Chondrocyte (in vitro differentiated cells): Measurements from ENCODE around the gene GNAL. TPM values are rescaled to one million over a fixed set of nuclear protein-coding genes. Genes with fewer than 3 reads are reported as not detected.

Experiments
- DNase-seq: peaks from one replicate; pipeline ENCODE4 v3.0.0; 2021; ENCODE audit warnings: mixed read lengths, low spot score
- H3K27ac Mint-ChIP-seq: one replicate; pipeline ENCODE4 v1.8.0; 2021; ENCODE audit warnings: mild to moderate bottlenecking, moderate library complexity, mixed read lengths; ENCODE audit not compliant: unreplicated experiment
- H3K27me3 Mint-ChIP-seq: 2 replicates; pipeline ENCODE4 v1.8.0; 2021; ENCODE audit warnings: low read depth, mixed read lengths
- H3K36me3 Mint-ChIP-seq: 2 replicates; pipeline ENCODE4 v1.8.0; 2021; ENCODE audit warnings: low read depth, mixed read lengths
- H3K4me1 Mint-ChIP-seq: 2 replicates; pipeline ENCODE4 v1.8.0; 2021; ENCODE audit warnings: low read depth, mild to moderate bottlenecking, mixed read lengths
- H3K4me3 Mint-ChIP-seq: one replicate; pipeline ENCODE4 v1.8.0; 2021; ENCODE audit warnings: mild to moderate bottlenecking, moderate library complexity, mixed read lengths; ENCODE audit not compliant: unreplicated experiment
- H3K9me3 Mint-ChIP-seq: 2 replicates; pipeline ENCODE4 v1.8.0; 2021; ENCODE audit warnings: low read depth, mixed read lengths
- total RNA-seq: library from RNA; stranded (reverse); gene quantifications from 3 replicates; pipeline ENCODE4 v1.2.1, GENCODE V29; 2021
- TF ChIP-seq, protein P1 (sequence below): fragments of 200-600 bp; sonication (generic); IDR thresholded peaks from 2 replicates; pipeline ENCODE4 v1.5.0; 2021; ENCODE audit warnings: antibody characterized with exemption, mild to moderate bottlenecking, moderate library complexity

The GNAL gene
- total RNA-seq, 1 donor from 2014 or later, result 5.9 TPM

DNA sequence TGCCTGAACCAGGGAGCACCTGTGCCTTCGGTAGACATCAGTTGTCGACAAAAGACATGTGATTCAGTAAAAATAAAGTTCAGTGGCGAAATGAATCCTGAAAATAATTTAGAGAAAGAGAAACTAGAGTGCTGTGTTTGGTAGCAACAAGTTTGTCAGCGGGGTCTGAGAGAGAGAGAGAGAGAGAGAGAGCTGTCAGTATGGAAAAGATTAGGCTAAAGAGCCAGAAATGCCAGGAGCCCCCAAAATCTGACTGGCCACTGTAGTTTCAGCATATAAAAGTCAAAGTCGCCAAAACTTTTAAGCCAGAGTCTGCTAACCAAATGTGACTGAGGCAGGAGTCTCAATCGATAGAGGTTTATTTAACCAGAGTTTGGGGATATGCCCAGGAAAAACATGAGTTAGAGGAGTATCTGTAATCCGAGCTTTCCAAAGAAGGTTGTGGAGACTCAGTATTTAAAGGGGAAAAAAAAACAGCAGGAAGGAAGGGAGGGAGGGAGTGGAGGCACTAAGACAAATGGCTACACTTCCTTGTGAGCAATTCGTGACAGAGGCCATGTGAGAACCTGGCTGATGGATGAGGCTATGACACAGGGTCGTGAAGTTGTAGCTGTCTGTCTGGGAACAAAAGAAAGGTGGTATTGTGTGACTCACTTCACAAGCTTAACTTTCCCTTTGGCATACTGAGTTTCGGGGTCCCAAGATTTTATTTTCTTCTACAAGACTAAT lies 20.5 kb upstream of the GNAL start:
- Mint-ChIP-seq H3K27me3 (peaks cover 12% of the 10 kb centered on the region), H3K36me3 (no peaks in the 10 kb centered on the region), H3K4me1 (no peaks in the 10 kb centered on the region), H3K4me3 (no peak overlapping the region), H3K9me3 (no peaks in the 10 kb centered on the region), H3K27ac (no peak overlapping the region)
- TF ChIP-seq, protein P1, sequence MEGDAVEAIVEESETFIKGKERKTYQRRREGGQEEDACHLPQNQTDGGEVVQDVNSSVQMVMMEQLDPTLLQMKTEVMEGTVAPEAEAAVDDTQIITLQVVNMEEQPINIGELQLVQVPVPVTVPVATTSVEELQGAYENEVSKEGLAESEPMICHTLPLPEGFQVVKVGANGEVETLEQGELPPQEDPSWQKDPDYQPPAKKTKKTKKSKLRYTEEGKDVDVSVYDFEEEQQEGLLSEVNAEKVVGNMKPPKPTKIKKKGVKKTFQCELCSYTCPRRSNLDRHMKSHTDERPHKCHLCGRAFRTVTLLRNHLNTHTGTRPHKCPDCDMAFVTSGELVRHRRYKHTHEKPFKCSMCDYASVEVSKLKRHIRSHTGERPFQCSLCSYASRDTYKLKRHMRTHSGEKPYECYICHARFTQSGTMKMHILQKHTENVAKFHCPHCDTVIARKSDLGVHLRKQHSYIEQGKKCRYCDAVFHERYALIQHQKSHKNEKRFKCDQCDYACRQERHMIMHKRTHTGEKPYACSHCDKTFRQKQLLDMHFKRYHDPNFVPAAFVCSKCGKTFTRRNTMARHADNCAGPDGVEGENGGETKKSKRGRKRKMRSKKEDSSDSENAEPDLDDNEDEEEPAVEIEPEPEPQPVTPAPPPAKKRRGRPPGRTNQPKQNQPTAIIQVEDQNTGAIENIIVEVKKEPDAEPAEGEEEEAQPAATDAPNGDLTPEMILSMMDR, result no peak
- DNase-seq, result no peak

DNA sequence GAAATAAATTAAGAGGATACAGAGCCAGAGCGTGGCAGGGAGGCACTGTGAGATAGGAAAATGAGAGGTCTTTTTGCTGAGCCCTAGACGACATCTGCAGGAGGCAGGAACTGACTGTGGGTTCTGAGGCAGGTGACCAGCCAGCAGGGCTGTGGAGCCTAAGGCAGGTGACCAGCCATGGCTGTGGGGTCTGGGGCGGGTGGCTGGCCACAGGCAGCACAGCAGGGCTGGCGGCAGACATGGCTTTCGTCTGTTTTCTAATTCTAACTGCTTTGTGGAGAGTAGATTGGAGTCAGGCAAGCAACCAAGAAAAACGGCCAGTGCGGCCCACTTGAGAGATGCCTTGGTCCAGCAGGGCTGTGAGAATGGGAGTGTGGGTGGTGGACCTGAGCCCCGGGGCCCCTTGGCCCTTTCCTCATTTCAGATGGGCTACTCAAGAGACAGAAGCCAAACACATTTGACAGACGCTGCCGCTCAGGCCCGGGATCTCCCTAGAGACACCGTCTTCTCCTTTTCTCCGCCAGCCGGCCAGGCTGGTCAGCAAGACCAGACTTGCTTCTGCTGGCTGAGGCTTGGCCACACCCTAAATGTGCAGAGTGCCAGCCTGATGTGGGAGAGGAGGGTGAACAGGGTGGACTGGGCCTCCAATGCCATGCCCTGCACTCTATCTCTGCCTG lies 19.7 kb upstream of the GNAL start:
- no peak for DNase-seq

DNA sequence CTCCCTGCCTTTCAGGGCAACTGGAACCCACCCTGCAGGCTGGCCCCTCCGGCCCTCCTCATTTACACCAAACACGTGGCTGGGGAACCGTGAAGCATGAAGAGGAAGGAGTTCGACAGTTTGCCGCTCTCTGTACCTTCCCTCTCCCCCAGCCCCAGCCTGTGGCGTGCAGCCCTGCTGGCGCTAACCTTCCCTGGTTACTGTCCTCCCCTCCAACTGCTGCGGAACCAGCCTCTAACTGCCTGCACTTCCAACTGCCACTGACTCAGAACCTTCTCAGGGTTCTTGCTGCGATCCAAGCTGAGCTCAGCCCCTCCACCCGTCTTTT lies 19.2 kb upstream of the GNAL start:
- no peak for DNase-seq
- H3K27me3 Mint-ChIP-seq, result peaks cover 22% of the 10 kb centered on the region
- TF ChIP-seq, protein P1, result no peak
- H3K9me3 Mint-ChIP-seq, result no peaks in the 10 kb centered on the region
- no peaks in the 10 kb centered on the region for H3K4me1 Mint-ChIP-seq
- no peak overlapping the region for H3K27ac Mint-ChIP-seq
- no peaks in the 10 kb centered on the region for H3K36me3 Mint-ChIP-seq
- H3K4me3 Mint-ChIP-seq, result no peak overlapping the region

More for the DNA sequence above, 19.7 kb upstream of the GNAL start:
- H3K27me3 Mint-ChIP-seq, result peaks cover 18% of the 10 kb centered on the region
- H3K4me3 Mint-ChIP-seq, result no peak overlapping the region
- H3K4me1 Mint-ChIP-seq, result no peaks in the 10 kb centered on the region
- TF ChIP-seq, protein P1, result no peak
- no peak overlapping the region for H3K27ac Mint-ChIP-seq
- no peaks in the 10 kb centered on the region for H3K36me3 Mint-ChIP-seq
- H3K9me3 Mint-ChIP-seq, result no peaks in the 10 kb centered on the region

DNA sequence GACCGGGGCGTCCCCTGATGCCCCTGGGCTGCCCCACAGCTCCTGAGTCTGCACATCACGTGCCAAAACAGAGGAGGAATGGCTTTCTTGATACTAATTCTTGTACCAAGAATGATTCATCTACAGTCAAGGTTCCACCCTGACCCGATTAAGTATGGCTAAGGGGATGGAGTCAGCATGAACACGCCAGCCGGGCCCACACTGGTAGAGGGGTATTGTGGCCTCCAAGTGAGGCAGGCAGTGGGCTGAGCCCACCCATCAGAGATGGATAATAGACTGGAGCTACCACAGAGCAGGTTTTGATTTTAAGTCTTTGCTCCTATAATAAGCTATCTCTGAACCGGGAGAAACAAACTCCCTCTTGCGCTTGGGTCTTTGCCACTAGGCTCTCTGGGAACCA lies 17.9 kb upstream of the GNAL start:
- Mint-ChIP-seq H3K4me3 (no peak overlapping the region), H3K4me1 (no peaks in the 10 kb centered on the region), H3K27me3 (peaks cover 26% of the 10 kb centered on the region), H3K36me3 (no peaks in the 10 kb centered on the region), H3K27ac (no peak overlapping the region), H3K9me3 (no peaks in the 10 kb centered on the region)
- DNase-seq, result no peak
- TF ChIP-seq, protein P1, result no peak

DNA sequence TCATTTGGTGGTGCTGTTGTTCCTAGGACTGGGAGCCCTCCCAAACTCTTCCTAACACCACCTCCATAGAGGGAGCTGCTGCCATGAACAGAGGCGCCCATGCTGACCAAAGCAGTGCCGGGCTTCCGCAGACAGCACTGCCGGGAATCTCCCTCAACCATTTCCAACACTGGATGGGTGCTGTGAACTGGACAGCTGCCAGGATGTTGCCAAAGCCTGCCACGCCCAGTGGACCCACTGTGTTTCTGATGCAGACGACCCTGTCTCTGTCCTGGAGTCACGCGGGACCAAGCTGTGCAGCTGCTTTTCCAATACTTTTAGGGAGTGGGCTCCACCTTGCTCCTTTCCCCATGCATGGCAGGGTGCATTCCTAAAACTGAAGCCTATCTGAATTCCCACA lies 16.9 kb upstream of the GNAL start:
- TF ChIP-seq, protein P1, result no peak
- Mint-ChIP-seq H3K4me1 (no peaks in the 10 kb centered on the region), H3K27ac (no peak overlapping the region), H3K9me3 (no peaks in the 10 kb centered on the region), H3K36me3 (no peaks in the 10 kb centered on the region), H3K27me3 (peaks cover 32% of the 10 kb centered on the region), H3K4me3 (no peak overlapping the region)
- DNase-seq, result no peak
